K562 (cell line): ENCODE results near the gene VPS50. TPM values are rescaled to one million over a fixed set of nuclear protein-coding genes. Genes with fewer than 3 reads are reported as not detected.

Experiments used
- ATAC-seq: fragments of 200-7000 bp; cut with Tn5 transposase; 3 replicates; pipeline ENCODE4 v1.9.1; 2020; ENCODE audit warnings: moderate library complexity
- BruUV-seq: library from RNA; stranded (reverse); fragments of 400-500 nt; replicated peaks from 2 replicates; lab custom pipeline; 2021; lab: Mats Ljungman, UMichigan
- CTCF ChIA-PET: fragments of 300-600 bp; formaldehyde crosslinking; extraction: SDS; loops from one replicate; lab custom pipeline; 2021; ENCODE audit warnings: low intra/inter-chr PET ratio; lab: Yijun Ruan, JAX
- POLR2A ChIA-PET: fragments of 300-600, 350-650 bp; sonication (Branson Sonifier 250); formaldehyde crosslinking; extraction: SDS; loops from one replicate; lab custom pipeline; 2021; ENCODE audit warnings: antibody characterized with exemption, inconsistent platforms; lab: Yijun Ruan, JAX
- DNase-seq, 4 experiments: peaks; one replicate each; pipeline versions ENCODE4 v3.0.0 to v3.0.0-alpha.2; 2011 to 2018; ENCODE audit warnings: low spot score in 3 of 4, mixed read lengths in 3 of 4; ENCODE audit errors: extremely low read depth in 1 of 4
- FAIRE-seq: peaks from 2 replicates; lab custom pipeline; 2011; peaks lifted over from hg19 to GRCh38; lab: Jason Lieb, UNC
- H2AFZ ChIP-seq: 2 replicates; pipeline ENCODE4 v1.6.0; 2011; ENCODE audit warnings: low read depth, low read length, control low read depth, inconsistent platforms
- H3K27ac ChIP-seq: fragments of 200-600 bp; 3 replicates; pipeline ENCODE4 v1.8.0; 2011; ENCODE audit warnings: low read depth, mild to moderate bottlenecking, control low read depth, inconsistent platforms, low read length, moderate library complexity, mixed read lengths; ENCODE audit errors: extremely low read depth
- H3K27me3 ChIP-seq, 2 experiments: fragments of 300-600 bp in 1 of 2; 2 replicates in 1 of 2; 3 replicates in 1 of 2; pipeline versions ENCODE4 v1.6.0 to v1.8.0; 2011; ENCODE audit warnings: inconsistent platforms in 2 of 2, low read length in 2 of 2, mild to moderate bottlenecking in 1 of 2, mixed read lengths in 1 of 2, moderate library complexity in 1 of 2; ENCODE audit not compliant: control insufficient read depth in 2 of 2, insufficient read depth in 2 of 2
- H3K36me3 ChIP-seq: fragments of 300-600 bp; 3 replicates; pipeline ENCODE4 v1.8.0; 2011; ENCODE audit warnings: mild to moderate bottlenecking, low read length, inconsistent platforms; ENCODE audit not compliant: control insufficient read depth, insufficient read depth
- H3K4me1 ChIP-seq, 2 experiments: fragments of 200-600 bp in 1 of 2; replicated peaks in 1 of 2; 2 replicates in 1 of 2; 3 replicates in 1 of 2; pipeline versions ENCODE4 v1.5.1 to v1.8.0; 2011; ENCODE audit warnings: inconsistent platforms in 2 of 2, low read length in 2 of 2, mild to moderate bottlenecking in 1 of 2, mixed read lengths in 1 of 2, moderate library complexity in 1 of 2; ENCODE audit not compliant: control insufficient read depth in 2 of 2, insufficient read depth in 2 of 2
- H3K4me2 ChIP-seq: 2 replicates; pipeline ENCODE4 v1.6.1; 2011; ENCODE audit warnings: low read length, control low read depth, inconsistent platforms, mixed read lengths; ENCODE audit not compliant: insufficient read depth
- H3K4me3 ChIP-seq: fragments of 200-600 bp; sonication (generic), shearing (Covaris generic); 2 replicates; pipeline ENCODE4 v1.5.1; 2016; ENCODE audit warnings: control low read depth, inconsistent platforms
- H3K79me2 ChIP-seq: fragments of 200-600 bp; 3 replicates; pipeline ENCODE4 v1.8.0; 2011; ENCODE audit warnings: low read length, inconsistent platforms; ENCODE audit not compliant: control insufficient read depth, insufficient read depth
- H3K9ac ChIP-seq, 2 experiments: 2 replicates each; pipeline versions ENCODE4 v1.6.0 to v1.6.1; 2011; ENCODE audit warnings: low read depth in 2 of 2, low read length in 2 of 2, control low read depth in 1 of 2, inconsistent platforms in 1 of 2, mild to moderate bottlenecking in 1 of 2, mixed read lengths in 1 of 2; ENCODE audit not compliant: insufficient read depth in 1 of 2
- H3K9me1 ChIP-seq: one replicate; pipeline ENCODE4 v1.6.0; 2011; ENCODE audit warnings: inconsistent platforms, mild to moderate bottlenecking, low read length, moderate library complexity; ENCODE audit not compliant: control insufficient read depth, insufficient read depth
- H3K9me3 ChIP-seq: replicated peaks from 2 replicates; pipeline ENCODE4 v1.5.1; 2011; ENCODE audit warnings: low read depth, low read length, inconsistent platforms; ENCODE audit not compliant: control insufficient read depth, insufficient read depth
- H4K20me1 ChIP-seq: replicated peaks from 2 replicates; pipeline ENCODE4 v1.6.1; 2011; ENCODE audit warnings: low read length, inconsistent platforms, mixed read lengths; ENCODE audit not compliant: control insufficient read depth, insufficient read depth
- MAFF ChIP-seq: IDR thresholded peaks from 2 replicates; pipeline ENCODE4 v1.6.1; 2012; ENCODE audit warnings: low read length, improper control_type of control experiment
- MAFG ChIP-seq: fragments of 450-650 bp; conservative IDR thresholded peaks from 2 replicates; pipeline ENCODE4 v1.6.1; 2016; ENCODE audit warnings: missing genetic modification characterization, missing compliant biosample characterization
- ZNF316 ChIP-seq: fragments of 450-650 bp; IDR thresholded peaks from 2 replicates; pipeline ENCODE4 v1.6.1; 2016
- WGBS: fragments of 100-300 bp; shearing (Covaris generic); methylation state at CpG from one replicate; pipeline ENCODE4 v1.1.6; 2016; ENCODE audit warnings: low coverage, mixed read lengths; ENCODE audit not compliant: insufficient coverage; ENCODE audit errors: missing lambda C conversion rate; 5-methylcytosine and 5-hydroxymethylcytosine counted together
- in situ Hi-C: fragments of 300-500 bp; cut with MboI; formaldehyde crosslinking; loops from 4 replicates; pipeline ENCODE4 v1.15.0; 2018; ENCODE audit warnings: inconsistent platforms, mixed read lengths
- intact Hi-C: fragments of 100-400 bp; cut with micrococcal nuclease; formaldehyde crosslinking; loops from 2 replicates; pipeline ENCODE4 v1.14.2; 2022
- polyA plus RNA-seq, 8 experiments: library from polyadenylated mRNA; depleted of rRNA in 4 of 8; stranded (reverse) in 5 of 8; unstranded in 3 of 8; fragments of >200 nt; fragmentation: Nextera tagmentation in 2 of 8; fragmentation: Illumina TruSeq in 1 of 8; extraction: Ambion mirVana in 2 of 8; extraction: Trizol in 1 of 8; gene quantifications; 2 replicates each; pipeline versions ENCODE4 v1.2.1 to v1.2.3, GENCODE V29; 2011 to 2014; ENCODE audit warnings: inconsistent platforms in 1 of 8, missing spikeins in 1 of 8
- total RNA-seq, 7 experiments: library from RNA; depleted of rRNA in 6 of 7; stranded (reverse); fragments of >200 nt in 6 of 7; fragmentation: Illumina TruSeq in 2 of 7; extraction: Trizol in 2 of 7; gene quantifications; 2 replicates each; pipeline versions ENCODE4 v1.2.1 to v1.2.3, GENCODE V29; 2011 to 2021; ENCODE audit warnings: low replicate concordance in 1 of 7
- TF ChIP-seq, protein P1 (sequence below): IDR thresholded peaks from 2 replicates; pipeline ENCODE4 v1.6.1; 2014; ENCODE audit warnings: antibody characterized with exemption

VPS50 gene
- total and polyA plus RNA-seq, 9 of the 15 experiments (the other 6 are each of a cell fraction or from before 2014, with no cell fraction given) = 10.5 to 29.4 (median 15.8) TPM

DNA sequence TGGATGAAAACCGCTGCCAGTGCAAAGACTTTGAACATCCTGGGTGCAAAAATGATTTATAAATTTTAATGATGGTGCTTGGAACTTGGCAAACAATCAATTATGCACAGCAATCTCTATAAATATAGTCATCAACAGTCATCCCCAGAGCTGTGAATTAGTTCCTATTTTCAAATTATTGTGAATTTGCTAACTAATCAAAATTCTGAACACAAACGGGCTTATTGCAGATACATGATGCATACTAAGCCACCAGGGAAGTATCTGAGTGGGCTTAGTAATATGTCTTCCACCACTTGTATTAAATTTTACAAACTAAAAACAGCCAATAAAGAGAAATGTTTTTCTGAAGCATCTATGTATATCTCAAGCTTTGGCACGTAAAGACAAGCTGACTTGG lies 177.2 kb downstream of the VPS50 start:
- intact Hi-C loops (no loop called here), in situ Hi-C loops (no loop called here)
- DNase-seq = no peak
- H3K27ac ChIP-seq = no peak overlapping the region
- no TSS peak for BruUV-seq
- no peaks in the 10 kb centered on the region for H3K27me3 ChIP-seq
- H3K79me2 ChIP-seq = no peaks in the 10 kb centered on the region
- no peaks in the 10 kb centered on the region for H3K36me3 ChIP-seq
- H3K4me1 ChIP-seq = no peaks in the 10 kb centered on the region
- ChIA-PET CTCF (no interaction called here), POLR2A (no interaction called here)
- no peak overlapping the region for H3K4me3 ChIP-seq
- no peaks in the 10 kb centered on the region for H4K20me1 ChIP-seq
- WGBS = 0% methylated on average over 3 of the region's 3 CpGs
- no peak overlapping the region for H2AFZ ChIP-seq
- TF ChIP-seq ZNF316 (peak; percentile 57), MAFG (tag) (peak; percentile 20; the same call in 1 of the 2 replicates), MAFF (peak; percentile 24; the same call in 1 of the 2 replicates)
- TF ChIP-seq, protein P1, sequence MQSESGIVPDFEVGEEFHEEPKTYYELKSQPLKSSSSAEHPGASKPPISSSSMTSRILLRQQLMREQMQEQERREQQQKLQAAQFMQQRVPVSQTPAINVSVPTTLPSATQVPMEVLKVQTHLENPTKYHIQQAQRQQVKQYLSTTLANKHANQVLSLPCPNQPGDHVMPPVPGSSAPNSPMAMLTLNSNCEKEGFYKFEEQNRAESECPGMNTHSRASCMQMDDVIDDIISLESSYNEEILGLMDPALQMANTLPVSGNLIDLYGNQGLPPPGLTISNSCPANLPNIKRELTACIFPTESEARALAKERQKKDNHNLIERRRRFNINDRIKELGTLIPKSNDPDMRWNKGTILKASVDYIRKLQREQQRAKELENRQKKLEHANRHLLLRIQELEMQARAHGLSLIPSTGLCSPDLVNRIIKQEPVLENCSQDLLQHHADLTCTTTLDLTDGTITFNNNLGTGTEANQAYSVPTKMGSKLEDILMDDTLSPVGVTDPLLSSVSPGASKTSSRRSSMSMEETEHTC = no peak
- no peak for FAIRE-seq
- no peak overlapping the region for H3K4me2 ChIP-seq
- no peak for ATAC-seq
- no peaks in the 10 kb centered on the region for H3K9me3 ChIP-seq
- no peak overlapping the region for H3K9ac ChIP-seq
- no peaks in the 10 kb centered on the region for H3K9me1 ChIP-seq

Other genes with a start within 250 kb of the VPS50 start
- 1.6 and 1.9 TPM in 2 replicates for gene SAMD9, start 114.4 kb upstream of the VPS50 start, total RNA-seq (2014; rRNA removed)
- gene SAMD9, start 114.4 kb upstream of the VPS50 start, total RNA-seq (2014; rRNA removed; fragmentation: Illumina TruSeq; extraction: Trizol) = 3.7 and 4.4 TPM in 2 replicates
- 3.9 and 4.0 TPM in 2 replicates for gene SAMD9, start 114.4 kb upstream of the VPS50 start, total RNA-seq (2015; rRNA removed; fragmentation: Illumina TruSeq; extraction: Trizol)
- gene SAMD9, start 114.4 kb upstream of the VPS50 start, total RNA-seq (2021) = 2.5 and 2.7 TPM in 2 replicates
- gene SAMD9, start 114.4 kb upstream of the VPS50 start, polyA plus RNA-seq (2011; rRNA removed) = 0.51 and 1.0 TPM in 2 replicates
- gene SAMD9, start 114.4 kb upstream of the VPS50 start, polyA plus RNA-seq (2014; fragmentation: Illumina TruSeq; extraction: Trizol) = 2.2 and 2.9 TPM in 2 replicates
- 1 to 10 TPM; 1.1 to 1.3 TPM for gene SAMD9, start 114.4 kb upstream of the VPS50 start, polyA plus RNA-seq (2014; fragmentation: Nextera tagmentation; extraction: Ambion mirVana)
- gene SAMD9, start 114.4 kb upstream of the VPS50 start, polyA plus RNA-seq (2014; rRNA removed) = 1.1 and 1.5 TPM in 2 replicates
- gene SAMD9L, start 84.0 kb upstream of the VPS50 start, total RNA-seq (2014; rRNA removed) = 0.41 and 0.59 TPM in 2 replicates
- 0.48 and 0.91 TPM in 2 replicates for gene SAMD9L, start 84.0 kb upstream of the VPS50 start, total RNA-seq (2014; rRNA removed; fragmentation: Illumina TruSeq; extraction: Trizol)
- 0.87 and 1.0 TPM in 2 replicates for gene SAMD9L, start 84.0 kb upstream of the VPS50 start, total RNA-seq (2015; rRNA removed; fragmentation: Illumina TruSeq; extraction: Trizol)
- gene SAMD9L, start 84.0 kb upstream of the VPS50 start, total RNA-seq (2021) = 0.44 and 0.45 TPM in 2 replicates
- 0.07 and 0.15 TPM in 2 replicates for gene SAMD9L, start 84.0 kb upstream of the VPS50 start, polyA plus RNA-seq (2011; rRNA removed)
- gene SAMD9L, start 84.0 kb upstream of the VPS50 start, polyA plus RNA-seq (2014; fragmentation: Illumina TruSeq; extraction: Trizol) = 0.33 and 0.55 TPM in 2 replicates
- under 1 TPM; 0.44 to 0.48 TPM for gene SAMD9L, start 84.0 kb upstream of the VPS50 start, polyA plus RNA-seq (2014; fragmentation: Nextera tagmentation; extraction: Ambion mirVana)
- 0.32 and 1.1 TPM in 2 replicates for gene SAMD9L, start 84.0 kb upstream of the VPS50 start, polyA plus RNA-seq (2014; rRNA removed)
- 2.8 TPM in 2 replicates for gene HEPACAM2, start 5.9 kb upstream of the VPS50 start, total RNA-seq (2014; rRNA removed)
- gene HEPACAM2, start 5.9 kb upstream of the VPS50 start, total RNA-seq (2014; rRNA removed; fragmentation: Illumina TruSeq; extraction: Trizol) = 4.0 and 5.5 TPM in 2 replicates
- 2.4 and 2.5 TPM in 2 replicates for gene HEPACAM2, start 5.9 kb upstream of the VPS50 start, total RNA-seq (2015; rRNA removed; fragmentation: Illumina TruSeq; extraction: Trizol)
- 2.0 and 2.8 TPM in 2 replicates for gene HEPACAM2, start 5.9 kb upstream of the VPS50 start, total RNA-seq (2021)
- gene HEPACAM2, start 5.9 kb upstream of the VPS50 start, polyA plus RNA-seq (2011; rRNA removed) = 4.0 and 23.6 TPM in 2 replicates
- 5.4 and 6.5 TPM in 2 replicates for gene HEPACAM2, start 5.9 kb upstream of the VPS50 start, polyA plus RNA-seq (2014; fragmentation: Illumina TruSeq; extraction: Trizol)
- 1 to 10 TPM; 3.9 to 6.0 TPM for gene HEPACAM2, start 5.9 kb upstream of the VPS50 start, polyA plus RNA-seq (2014; fragmentation: Nextera tagmentation; extraction: Ambion mirVana)
- 3.6 and 4.7 TPM in 2 replicates for gene HEPACAM2, start 5.9 kb upstream of the VPS50 start, polyA plus RNA-seq (2014; rRNA removed)